Colonic mucosa (tissue), 4 donors: ENCODE data around the gene SEC23A. TPM values are rescaled to one million over a fixed set of nuclear protein-coding genes. Genes with fewer than 3 reads are reported as not detected.

Experiments
- DNase-seq: peaks from one replicate; pipeline ENCODE4 v3.0.0-alpha.2; 2020
- H3K27ac ChIP-seq: fragments of 200-600 bp; one replicate; pipeline ENCODE4 v1.8.0; 2021
- H3K27me3 ChIP-seq: fragments of 200-600 bp; one replicate; pipeline ENCODE4 v1.8.0; 2021
- H3K36me3 ChIP-seq: fragments of 200-600 bp; one replicate; pipeline ENCODE4 v1.8.0; 2021
- H3K4me1 ChIP-seq: fragments of 200-600 bp; one replicate; pipeline ENCODE4 v1.8.0; 2021; ENCODE audit warnings: mild to moderate bottlenecking
- H3K4me3 ChIP-seq: fragments of 200-600 bp; one replicate; pipeline ENCODE4 v1.8.0; 2021
- H3K9ac ChIP-seq, 2 donors: one replicate each; pipeline ENCODE4 v1.7.0; 2013; ENCODE audit warnings: control low read depth in 2 of 2, low read depth in 2 of 2, low read length in 2 of 2
- H3K9me3 ChIP-seq: fragments of 200-600 bp; one replicate; pipeline ENCODE4 v1.8.0; 2021
- CTCF ChIP-seq: fragments of 200-600 bp; IDR thresholded peaks from one replicate; pipeline ENCODE4 v1.8.0; 2022; ENCODE audit warnings: antibody characterized with exemption, mild to moderate bottlenecking
- intact Hi-C: fragments of 100-400 bp; cut with DNase I; formaldehyde crosslinking; loops from one replicate; pipeline ENCODE4 v1.14.1; 2022
- total RNA-seq, 2 donors: library from RNA; stranded (reverse); fragmentation: NEBNext Ultra II Directional in 1 of 2; extraction: Animal tissue kit (Norgen Biotek cat#: 25700) in 1 of 2; gene quantifications; one replicate each; pipeline ENCODE4 v1.2.1, GENCODE V29; 2021
- donor health status: healthy.
- donor health status: DM: no; HTN: no; CAD: no.
- donor health status: DM: no; HTN: no; CAD: no.

SEC23A gene
- total RNA-seq, 2 donors from 2014 or later, result 66.6 to 132 TPM

DNA sequence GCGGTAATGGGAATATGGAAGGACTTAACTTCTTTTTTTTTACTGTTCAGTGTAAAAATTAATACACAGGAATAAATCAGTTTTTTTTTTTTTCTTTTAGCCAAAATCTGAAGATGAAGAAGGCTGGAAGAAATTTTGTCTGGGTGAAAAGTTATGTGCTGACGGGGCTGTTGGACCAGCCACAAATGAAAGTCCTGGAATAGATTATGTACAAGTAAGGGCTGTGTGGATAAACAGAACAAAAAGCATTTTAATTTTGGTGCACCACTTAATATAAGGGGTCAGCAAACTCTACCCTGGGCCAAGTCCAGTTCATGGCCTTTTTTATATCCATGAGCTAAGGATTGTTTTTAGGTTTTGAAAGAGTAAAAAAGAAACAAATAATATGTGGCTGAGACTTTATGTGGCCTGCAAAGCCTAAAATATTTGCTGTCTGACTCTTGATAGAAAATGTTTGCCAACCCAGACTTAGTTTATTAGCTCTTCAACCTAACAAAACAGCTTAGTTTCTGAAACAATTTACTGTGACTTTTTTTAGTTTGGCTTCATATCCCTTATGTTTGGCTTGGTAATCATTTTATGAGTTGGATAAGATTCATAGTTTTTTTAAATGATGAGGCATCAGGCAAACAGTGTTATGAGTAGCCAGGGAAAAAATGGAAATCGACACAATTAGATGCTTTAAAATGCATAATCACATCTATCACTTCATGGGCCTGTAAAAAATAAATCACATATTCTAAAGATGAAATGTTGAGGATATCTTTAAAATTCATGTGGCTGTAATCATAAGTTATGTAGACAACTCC, 19.5 kb upstream of the SEC23A start:
- Histone ChIP-seq H3K27ac (no peak overlapping the region), H3K9me3 (no peaks in the 10 kb centered on the region), H3K27me3 (no peaks in the 10 kb centered on the region), H3K36me3 (peaks cover 5% of the 10 kb centered on the region), H3K4me1 (no peaks in the 10 kb centered on the region), H3K9ac (no peak overlapping the region), H3K4me3 (no peak overlapping the region)
- intact Hi-C loops, result no loop called here
- TF ChIP-seq CTCF, result no peak
- DNase-seq, result no peak

DNA sequence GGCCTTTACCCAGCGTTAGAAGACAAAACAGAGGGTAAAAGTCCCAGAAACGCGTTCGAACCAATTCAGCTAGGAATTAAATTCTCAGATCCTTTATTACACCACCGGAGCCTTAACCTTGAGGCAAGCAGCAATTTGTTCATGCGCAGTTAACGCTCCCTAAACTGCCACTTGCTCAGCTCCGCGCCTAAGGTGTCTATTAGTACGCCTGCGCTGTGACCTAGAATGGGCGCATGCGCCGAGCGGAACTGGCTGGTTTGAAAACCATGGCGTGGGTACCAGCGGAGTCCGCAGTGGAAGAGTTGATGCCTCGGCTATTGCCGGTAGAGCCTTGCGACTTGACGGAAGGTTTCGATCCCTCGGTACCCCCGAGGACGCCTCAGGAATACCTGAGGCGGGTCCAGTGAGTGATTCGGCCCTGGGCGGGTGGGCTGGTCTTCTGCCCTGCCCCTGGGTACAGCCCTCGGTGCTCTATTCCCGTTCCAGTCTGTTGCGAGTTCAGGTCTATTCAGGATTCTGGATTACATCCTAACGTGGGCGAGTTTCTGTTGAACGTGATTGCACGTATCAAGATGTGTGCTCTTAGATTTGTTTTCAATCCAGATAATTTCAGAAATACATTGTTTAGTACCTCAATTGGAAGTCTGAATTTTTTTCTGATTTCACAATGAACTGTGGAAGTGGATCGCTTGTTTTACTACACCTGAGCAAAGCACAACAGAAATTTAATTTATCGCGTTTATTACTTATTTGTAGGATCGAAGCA, 11.2 kb upstream of the SEC23A start, which contains the start of gene GEMIN2:
Gene GEMIN2, plus strand, starts transcription at position 251 of the 766 bp plus-strand sequence. Its CDS starts 16 bp downstream, at position 267.
- Histone ChIP-seq H3K27me3 (no peaks in the 10 kb centered on the region), H3K4me3 (peak within 1 kb of the TSS; percentile 68), H3K9me3 (no peaks in the 10 kb centered on the region), H3K36me3 (no peaks in the 10 kb centered on the region), H3K9ac (peak within 1 kb of the TSS; percentile 75 to 76), H3K4me1 (peaks cover 4% of the 10 kb centered on the region), H3K27ac (peak within 1 kb of the TSS; percentile 71)
- DNase-seq, result peak; percentile 96
- intact Hi-C loops, result no loop called here
- TF ChIP-seq CTCF, result no peak

DNA sequence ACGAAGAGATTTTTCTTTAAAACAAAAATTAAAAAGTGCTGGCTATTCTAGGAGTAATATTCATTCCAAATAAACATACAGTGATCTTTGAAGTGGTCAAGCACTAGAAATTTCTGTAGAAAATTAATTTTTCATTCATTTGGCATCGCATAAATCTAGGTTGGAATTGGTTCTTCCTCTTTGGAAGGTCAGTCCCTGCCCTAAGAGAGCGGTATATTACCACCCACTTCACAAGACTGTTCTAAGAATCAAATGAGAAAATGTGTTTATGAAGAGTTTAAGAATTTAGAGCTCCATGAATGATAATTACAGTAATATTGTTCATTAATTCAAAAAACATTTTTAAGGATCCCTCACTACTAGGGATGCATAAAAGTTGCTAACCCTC, 10.6 kb upstream of the SEC23A start:
- Histone ChIP-seq H3K9me3 (no peaks in the 10 kb centered on the region), H3K27me3 (no peaks in the 10 kb centered on the region), H3K9ac (peak overlapping the region in 1 of 2 donors; percentile 76), H3K27ac (peak overlapping the region; percentile 71), H3K4me1 (peaks cover 4% of the 10 kb centered on the region), H3K4me3 (peak overlapping the region; percentile 68), H3K36me3 (no peaks in the 10 kb centered on the region)
- no peak for TF ChIP-seq CTCF
- no peak for DNase-seq
- intact Hi-C loops, result no loop called here

GRCh38 chr14:39109893-39110715, 7.1 kb upstream of the SEC23A start:
- Histone ChIP-seq H3K9ac (peak overlapping the region in 1 of 2 donors; percentile 58), H3K27ac (peak overlapping the region; percentile 59), H3K4me3 (peak overlapping the region; percentile 4), H3K27me3 (no peaks in the 10 kb centered on the region), H3K36me3 (no peaks in the 10 kb centered on the region), H3K9me3 (no peaks in the 10 kb centered on the region), H3K4me1 (peaks cover 4% of the 10 kb centered on the region)
- intact Hi-C loops, result loop anchor here (5.0 kb wide), 1 partner anchor 262 kb away; no protein-coding TSS in a partner anchor
- TF ChIP-seq CTCF, result no peak
- no peak for DNase-seq

DNA sequence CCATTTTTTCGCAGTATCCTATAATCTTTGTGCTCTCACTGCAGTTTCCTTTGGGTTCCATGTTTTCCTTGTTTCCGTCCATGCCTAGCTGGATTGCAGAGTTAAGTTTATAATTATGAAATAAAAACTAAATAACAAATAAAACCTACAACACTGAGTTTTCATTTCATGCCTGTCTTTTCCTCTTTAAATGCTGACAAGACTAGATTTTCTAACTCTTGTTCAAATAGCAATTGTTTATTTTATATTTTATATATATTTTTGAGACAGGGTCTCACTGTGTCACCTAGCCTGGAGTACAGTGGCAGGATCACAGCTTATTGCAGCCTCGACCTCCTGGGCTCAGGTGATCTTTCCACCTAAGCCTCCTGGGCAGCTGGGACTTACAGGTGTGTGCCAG, 5.8 kb upstream of the SEC23A start:
- H3K9me3 ChIP-seq, result no peaks in the 10 kb centered on the region
- H3K27ac ChIP-seq, result no peak overlapping the region
- H3K9ac ChIP-seq, result no peak overlapping the region
- intact Hi-C loops, result loop anchor here (5.0 kb wide), 1 partner anchor 264 kb away; no protein-coding TSS in a partner anchor
- no peak for DNase-seq
- H3K27me3 ChIP-seq, result no peaks in the 10 kb centered on the region
- H3K4me1 ChIP-seq, result peaks cover 4% of the 10 kb centered on the region
- no peak overlapping the region for H3K4me3 ChIP-seq
- no peak for TF ChIP-seq CTCF
- no peaks in the 10 kb centered on the region for H3K36me3 ChIP-seq
